Body of pancreas (tissue), 4 donors: ENCODE data around the gene RHOT1. TPM values are rescaled to one million over a fixed set of nuclear protein-coding genes. Genes with fewer than 3 reads are reported as not detected.

Source experiments
- ATAC-seq: fragments of 150-250 bp; one replicate; pipeline ENCODE4 v1.9.1; 2016
- DNase-seq, 4 donors: peaks; one replicate each; pipeline ENCODE4 v3.0.0-alpha.2; 2019
- H3K27ac ChIP-seq, 4 donors: fragments of 200-600 bp; sonication (generic); 1 replicate in 3 of 4; 2 replicates in 1 of 4; pipeline versions ENCODE4 v1.5.1 to v1.6.1; 2016 to 2019; ENCODE audit warnings: mild to moderate bottlenecking in 1 of 4, mixed read lengths in 1 of 4, moderate library complexity in 1 of 4
- H3K27me3 ChIP-seq, 2 donors: fragments of 200-600 bp; sonication (generic); one replicate each; pipeline ENCODE4 v1.6.0; 2016; ENCODE audit warnings: mild to moderate bottlenecking in 1 of 2
- H3K36me3 ChIP-seq, 2 donors: fragments of 200-600 bp; sonication (generic); replicated peaks in 1 of 2; 2 replicates each; pipeline ENCODE4 v1.5.1; 2016; ENCODE audit warnings: low read depth in 2 of 2; ENCODE audit not compliant: insufficient read depth in 1 of 2
- H3K4me1 ChIP-seq: fragments of 200-600 bp; sonication (generic); one replicate; pipeline ENCODE4 v1.6.0; 2016
- H3K4me3 ChIP-seq, 2 donors: fragments of 200-600 bp; sonication (generic); 1 replicate in 1 of 2; 2 replicates in 1 of 2; pipeline ENCODE4 v1.5.1; 2016 to 2019
- H3K9me3 ChIP-seq, 3 donors: fragments of 200-600 bp; sonication (generic); 1 replicate in 2 of 3; 2 replicates in 1 of 3; pipeline ENCODE4 v1.5.1; 2016
- POLR2A ChIP-seq, 3 donors: fragments of 450-650 bp; IDR thresholded peaks; one replicate each; pipeline ENCODE4 v1.6.1; 2016; ENCODE audit warnings: antibody characterized with exemption in 3 of 3, mild to moderate bottlenecking in 2 of 3
- WGBS, 2 donors: methylation state at CpG; one replicate each; pipeline ENCODE4 v1.1.5; 2017; 5-methylcytosine and 5-hydroxymethylcytosine counted together
- intact Hi-C: fragments of 100-400 bp; cut with DNase I; formaldehyde crosslinking; loops from one replicate; pipeline ENCODE4 v1.15.1; 2023
- small RNA-seq: library from RNA; depleted of rRNA; stranded (forward); fragments of <200 nt; gene quantifications from one replicate; pipeline ENCODE3, GENCODE V24; 2016
- total RNA-seq, 2 donors: library from RNA; depleted of rRNA; stranded (reverse); fragments of >200 nt; gene quantifications; one replicate each; pipeline ENCODE4 v1.1.0, GENCODE V29; 2016
- TF ChIP-seq, protein P1 (sequence below), 7 experiments: fragments of 450-650 bp in 4 of 7; fragments of 200-600 bp in 3 of 7; sonication (generic) in 3 of 7; IDR thresholded peaks; one replicate each; pipeline ENCODE4 v1.5.1; 2016 to 2019; ENCODE audit warnings: antibody characterized with exemption in 7 of 7

RHOT1 gene
- total RNA-seq, 2 donors from 2014 or later, result 15.2 to 25.4 TPM

- no peaks in the 10 kb centered on the region for H3K36me3 ChIP-seq
- H3K27ac ChIP-seq, result no peak overlapping the region
- ATAC-seq (no peak), DNase-seq (no peak)
- no peak overlapping the region for H3K4me3 ChIP-seq
- TF ChIP-seq, protein P1, sequence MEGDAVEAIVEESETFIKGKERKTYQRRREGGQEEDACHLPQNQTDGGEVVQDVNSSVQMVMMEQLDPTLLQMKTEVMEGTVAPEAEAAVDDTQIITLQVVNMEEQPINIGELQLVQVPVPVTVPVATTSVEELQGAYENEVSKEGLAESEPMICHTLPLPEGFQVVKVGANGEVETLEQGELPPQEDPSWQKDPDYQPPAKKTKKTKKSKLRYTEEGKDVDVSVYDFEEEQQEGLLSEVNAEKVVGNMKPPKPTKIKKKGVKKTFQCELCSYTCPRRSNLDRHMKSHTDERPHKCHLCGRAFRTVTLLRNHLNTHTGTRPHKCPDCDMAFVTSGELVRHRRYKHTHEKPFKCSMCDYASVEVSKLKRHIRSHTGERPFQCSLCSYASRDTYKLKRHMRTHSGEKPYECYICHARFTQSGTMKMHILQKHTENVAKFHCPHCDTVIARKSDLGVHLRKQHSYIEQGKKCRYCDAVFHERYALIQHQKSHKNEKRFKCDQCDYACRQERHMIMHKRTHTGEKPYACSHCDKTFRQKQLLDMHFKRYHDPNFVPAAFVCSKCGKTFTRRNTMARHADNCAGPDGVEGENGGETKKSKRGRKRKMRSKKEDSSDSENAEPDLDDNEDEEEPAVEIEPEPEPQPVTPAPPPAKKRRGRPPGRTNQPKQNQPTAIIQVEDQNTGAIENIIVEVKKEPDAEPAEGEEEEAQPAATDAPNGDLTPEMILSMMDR (IDR thresholded peaks at IDR 0.05), result no peak
- TF ChIP-seq POLR2A (IDR thresholded peaks at IDR 0.05), result no peak
- 85 to 88% methylated on average over 6 of the region's 6 CpGs for WGBS, 2 donors
- H3K27me3 ChIP-seq, result no peaks in the 10 kb centered on the region
- no peaks in the 10 kb centered on the region for H3K4me1 ChIP-seq
- no peaks in the 10 kb centered on the region for H3K9me3 ChIP-seq
- intact Hi-C loops, result no loop called here
Observed at GRCh38 chr17:32274643-32275042, 132.3 kb downstream of the RHOT1 start.

Small RNAs within 50 kb of the gene (small RNA-seq; reads per million reads assigned to genes)
- not detected for gene UBL5P2

Other genes starting within 250 kb of the RHOT1 start
- gene UTP6, start 240.8 kb upstream of the RHOT1 start, total RNA-seq, result 10 to 100 TPM; 14.5 to 38.2 TPM
- 10 to 100 TPM; 10.1 to 11.2 TPM for gene SUZ12, start 205.5 kb upstream of the RHOT1 start, total RNA-seq
- gene LRRC37B, start 135.1 kb upstream of the RHOT1 start, total RNA-seq, result 10 to 100 TPM; 11.4 to 23.4 TPM
- gene RHBDL3, start 123.3 kb downstream of the RHOT1 start, total RNA-seq, result under 1 TPM; 0.26 to 0.66 TPM
- gene C17orf75, start 199.7 kb downstream of the RHOT1 start, total RNA-seq, result 10 to 100 TPM in 1 of 2 donors, 1 to 10 TPM in 1; 7.6 to 15.6 TPM
- 10 to 100 TPM; 82.5 to 95.6 TPM for gene ZNF207, start 207.7 kb downstream of the RHOT1 start, total RNA-seq